Epithelial cell of proximal tubule (primary cell): ENCODE results near the gene AQP6. TPM values are rescaled to one million over a fixed set of nuclear protein-coding genes. Genes with fewer than 3 reads are reported as not detected.
"Not testable (repeated sequence)": the region's sequence is repeated elsewhere in the genome, so short reads cannot be mapped to it uniquely, and the experiment has no call there.

Source experiments
- DNase-seq: peaks from one replicate; pipeline ENCODE4 v3.0.0-alpha.2; 2011; ENCODE audit warnings: low read depth
- H3K4me3 ChIP-seq: 2 replicates; pipeline ENCODE4 v1.5.1; 2011; ENCODE audit warnings: low read depth, mild to moderate bottlenecking, low read length
- total RNA-seq: library from RNA; depleted of rRNA; stranded (reverse); fragments of >200 nt; gene quantifications from 2 replicates; pipeline ENCODE4 v1.2.3, GENCODE V29; 2015
- TF ChIP-seq, protein P1 (sequence below): conservative IDR thresholded peaks from 2 replicates; pipeline ENCODE4 v1.5.1; 2012; ENCODE audit warnings: low read depth, mild to moderate bottlenecking, low read length

AQP6 gene
- total RNA-seq, 1 donor from 2014 or later: not detected

DNA sequence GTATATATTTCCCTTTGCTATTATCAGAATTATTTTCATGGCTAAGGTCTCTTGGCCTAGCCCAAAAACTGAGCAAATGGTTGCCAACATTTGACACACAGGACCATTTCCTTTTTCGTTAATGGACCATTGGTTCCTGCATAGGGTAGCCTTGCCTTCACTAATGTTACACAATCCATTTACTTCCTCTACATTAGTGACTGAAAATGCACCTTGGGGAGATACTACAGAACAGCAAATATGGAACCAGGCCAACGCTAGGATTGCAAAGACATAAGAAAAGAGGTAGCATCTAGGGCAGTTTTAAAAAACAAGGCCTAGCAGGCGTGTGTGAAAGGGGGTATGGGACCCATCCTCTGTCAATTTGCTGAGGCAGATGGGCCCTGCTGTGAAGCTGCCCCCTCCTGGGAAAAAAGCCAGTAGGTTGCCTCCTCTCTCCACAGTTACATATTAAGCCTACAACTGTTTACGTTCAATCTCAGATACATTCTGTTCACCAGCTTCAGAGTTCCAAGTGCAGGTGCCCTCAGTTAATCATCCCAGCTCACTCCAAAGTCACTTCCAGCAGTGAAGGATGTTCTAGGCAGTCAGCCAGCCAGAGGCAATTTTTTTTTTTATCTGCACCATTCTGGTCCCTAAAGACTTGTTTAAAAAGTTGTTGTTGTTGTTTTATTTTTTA lies 15.0 kb downstream of the AQP6 start:
- no peak for DNase-seq
- H3K4me3 ChIP-seq: no peak overlapping the region
- TF ChIP-seq, protein P1, sequence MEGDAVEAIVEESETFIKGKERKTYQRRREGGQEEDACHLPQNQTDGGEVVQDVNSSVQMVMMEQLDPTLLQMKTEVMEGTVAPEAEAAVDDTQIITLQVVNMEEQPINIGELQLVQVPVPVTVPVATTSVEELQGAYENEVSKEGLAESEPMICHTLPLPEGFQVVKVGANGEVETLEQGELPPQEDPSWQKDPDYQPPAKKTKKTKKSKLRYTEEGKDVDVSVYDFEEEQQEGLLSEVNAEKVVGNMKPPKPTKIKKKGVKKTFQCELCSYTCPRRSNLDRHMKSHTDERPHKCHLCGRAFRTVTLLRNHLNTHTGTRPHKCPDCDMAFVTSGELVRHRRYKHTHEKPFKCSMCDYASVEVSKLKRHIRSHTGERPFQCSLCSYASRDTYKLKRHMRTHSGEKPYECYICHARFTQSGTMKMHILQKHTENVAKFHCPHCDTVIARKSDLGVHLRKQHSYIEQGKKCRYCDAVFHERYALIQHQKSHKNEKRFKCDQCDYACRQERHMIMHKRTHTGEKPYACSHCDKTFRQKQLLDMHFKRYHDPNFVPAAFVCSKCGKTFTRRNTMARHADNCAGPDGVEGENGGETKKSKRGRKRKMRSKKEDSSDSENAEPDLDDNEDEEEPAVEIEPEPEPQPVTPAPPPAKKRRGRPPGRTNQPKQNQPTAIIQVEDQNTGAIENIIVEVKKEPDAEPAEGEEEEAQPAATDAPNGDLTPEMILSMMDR: no peak

DNA sequence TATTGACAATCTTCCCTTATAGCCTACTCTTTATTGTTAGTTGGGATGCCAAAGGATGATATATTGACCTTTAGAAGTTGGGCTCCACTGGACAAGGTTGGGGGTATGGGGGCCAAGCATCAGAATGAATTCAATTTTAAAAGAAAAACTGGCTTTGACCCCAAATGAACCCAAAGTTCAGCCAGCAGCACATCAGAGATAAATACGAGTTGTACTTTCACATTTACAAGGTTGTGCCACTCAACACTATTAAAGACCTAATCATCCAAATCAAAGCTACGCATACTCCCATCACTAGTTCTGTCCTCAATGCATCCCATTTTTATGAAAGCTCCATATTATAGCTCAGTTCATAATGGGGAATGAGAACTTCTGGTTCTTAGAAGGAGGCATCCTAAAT lies 16.7 kb downstream of the AQP6 start:
- not testable (repeated sequence) for DNase-seq, H3K4me3 ChIP-seq

DNA sequence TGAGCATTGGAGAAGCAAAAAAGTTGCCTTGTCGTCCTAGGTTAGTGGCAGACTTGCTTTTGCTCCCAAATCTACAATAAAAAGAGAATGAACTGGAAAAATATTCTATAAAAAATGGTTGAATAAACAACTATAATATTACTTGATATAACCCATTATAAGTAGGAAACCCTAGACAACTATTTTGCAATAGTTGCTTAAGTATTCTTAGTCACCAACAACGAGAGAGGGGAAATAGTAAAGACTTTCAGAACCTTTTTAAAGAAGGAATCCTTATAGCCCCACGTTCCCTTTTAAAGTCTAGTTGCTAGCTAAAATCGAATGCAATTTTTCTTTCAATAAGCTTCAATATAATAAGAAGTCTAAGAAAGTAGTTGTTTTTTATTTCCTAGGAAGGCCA lies 17.5 kb downstream of the AQP6 start:
- H3K4me3 ChIP-seq: no peak overlapping the region
- TF ChIP-seq, protein P1: no peak
- no peak for DNase-seq

GRCh38 chr12:49998453-49998852 lies 25.7 kb downstream of the AQP6 start:
- TF ChIP-seq, protein P1: peak; percentile 10

DNA sequence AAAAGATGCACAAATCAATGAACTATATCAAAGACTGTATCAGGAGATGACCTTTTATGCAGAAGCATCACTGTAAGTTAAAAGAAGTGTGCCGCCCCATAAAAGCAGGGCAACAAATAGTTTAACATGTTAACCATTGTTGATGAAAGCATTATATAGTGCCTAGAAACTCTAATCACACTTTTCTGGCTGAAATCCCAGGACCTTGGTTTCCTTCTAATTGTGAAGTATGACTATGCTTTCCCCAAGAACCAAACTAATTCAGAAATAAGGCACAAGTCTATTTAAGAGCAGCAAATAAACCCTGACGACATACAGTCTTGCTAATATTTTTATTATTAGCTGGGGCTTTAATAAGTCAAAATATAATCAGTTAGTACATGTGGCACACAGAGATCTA lies 30.8 kb downstream of the AQP6 start:
- no peak for DNase-seq
- TF ChIP-seq, protein P1: no peak
- no peak overlapping the region for H3K4me3 ChIP-seq

More at GRCh38 chr12:49998453-49998852, 25.7 kb downstream of the AQP6 start:
- no peak overlapping the region for H3K4me3 ChIP-seq
- no peak for DNase-seq

DNA sequence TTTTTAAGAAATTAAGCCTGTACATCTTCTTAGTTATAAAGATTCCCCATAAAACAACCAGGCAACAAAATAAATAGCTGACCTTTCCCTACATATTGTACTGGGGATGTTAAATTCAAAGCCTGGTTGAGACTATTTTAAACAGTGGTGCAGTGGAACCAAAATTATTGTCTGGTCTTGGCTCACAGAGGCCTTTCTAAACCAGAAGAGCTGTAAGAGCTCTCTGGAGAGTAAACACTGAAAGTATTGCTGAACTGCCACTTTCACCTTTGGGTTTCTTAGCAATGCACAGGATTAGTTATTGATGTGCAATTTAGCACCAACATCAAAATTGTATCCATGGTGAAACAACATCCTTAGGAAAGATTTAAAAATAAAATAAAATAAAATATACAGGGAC lies 31.9 kb downstream of the AQP6 start:
- H3K4me3 ChIP-seq: no peak overlapping the region
- no peak for DNase-seq
- TF ChIP-seq, protein P1: no peak

DNA sequence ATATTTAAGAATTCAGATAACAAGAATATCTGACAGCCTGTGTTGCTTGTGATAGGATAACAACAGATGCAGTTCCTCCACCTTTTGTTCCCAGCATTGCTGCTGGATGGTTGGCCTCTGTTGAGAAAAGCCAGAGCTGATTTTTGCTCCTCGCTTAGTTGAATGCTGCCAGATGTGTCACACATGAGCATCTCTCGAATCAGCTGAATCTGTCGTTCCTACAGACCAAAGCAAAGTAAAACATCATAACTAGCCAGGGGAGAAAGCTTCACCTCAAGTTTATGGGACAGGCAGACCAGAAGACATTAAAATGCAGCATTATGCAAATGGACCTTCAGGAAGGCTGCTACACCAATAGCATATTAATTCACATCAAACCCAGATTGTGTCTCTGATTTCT lies 32.4 kb downstream of the AQP6 start:
- TF ChIP-seq, protein P1: no peak
- no peak for DNase-seq
- H3K4me3 ChIP-seq: no peak overlapping the region
